NCI-H2196 treated with DMSO at 0.1 percent for 48 hours (cell line): Measurements from ENCODE around the gene NHLRC3.
"Not testable (repeated sequence)": the region's sequence is repeated elsewhere in the genome, so short reads cannot be mapped to it uniquely, and the experiment has no call there.

Experiments used
- DNase-seq: peaks from one replicate; lab custom pipeline; 2025; ENCODE audit not compliant: unreplicated experiment; lab: John Stamatoyannopoulos, UW

NHLRC3 gene

GRCh38 chr13:39037880-39038568, at the start of gene NHLRC3, which contains the start of gene PROSER1:
Gene NHLRC3 (plus strand): TSS chr13:39038456. CDS start chr13:39038640, 184 bp downstream.
Gene PROSER1 (minus strand): TSS chr13:39038089. CDS start chr13:39037242, 847 bp downstream.
- DNase-seq, result peak; percentile 59

GRCh38 chr13:38990693-38991092, 47.6 kb upstream of the NHLRC3 start, which contains the start of gene STOML3:
Gene STOML3 (minus strand): TSS chr13:38990831. CDS start chr13:38990721, 110 bp downstream.
- DNase-seq, result no peak

GRCh38 chr13:38993381-38993780, 44.9 kb upstream of the NHLRC3 start:
- DNase-seq, result no peak

GRCh38 chr13:38998739-38999138, 39.5 kb upstream of the NHLRC3 start:
- no peak for DNase-seq

GRCh38 chr13:39006371-39007111, 31.7 kb upstream of the NHLRC3 start:
- not testable (repeated sequence) for DNase-seq

GRCh38 chr13:39012608-39013007, 25.6 kb upstream of the NHLRC3 start:
- DNase-seq, result no peak

GRCh38 chr13:39013462-39013861, 24.8 kb upstream of the NHLRC3 start:
- no peak for DNase-seq

GRCh38 chr13:39016087-39016486, 22.2 kb upstream of the NHLRC3 start:
- DNase-seq, result no peak

GRCh38 chr13:39016787-39017186, 21.5 kb upstream of the NHLRC3 start:
- peak; percentile 2 for DNase-seq

- DNase-seq, result no peak
Measured at GRCh38 chr13:39020853-39021462, 17.3 kb upstream of the NHLRC3 start.

GRCh38 chr13:39023316-39023715, 14.9 kb upstream of the NHLRC3 start:
- DNase-seq, result no peak

GRCh38 chr13:39023761-39024160, 14.5 kb upstream of the NHLRC3 start:
- no peak for DNase-seq

GRCh38 chr13:39025433-39025839, 12.8 kb upstream of the NHLRC3 start:
- DNase-seq, result no peak

GRCh38 chr13:39032150-39032549, 6.1 kb upstream of the NHLRC3 start:
- DNase-seq, result no peak

- DNase-seq, result no peak
Measured at GRCh38 chr13:39034085-39034484, 4.2 kb upstream of the NHLRC3 start.

- no peak for DNase-seq
Measured at GRCh38 chr13:39035204-39035603, 3.1 kb upstream of the NHLRC3 start.

GRCh38 chr13:39035799-39036198, 2.5 kb upstream of the NHLRC3 start:
- no peak for DNase-seq

- DNase-seq, result no peak
Measured at GRCh38 chr13:39036212-39036611, 2.0 kb upstream of the NHLRC3 start.

- DNase-seq, result peak; percentile 30
Measured at GRCh38 chr13:39037410-39037879, 811 bp upstream of the NHLRC3 start.

GRCh38 chr13:39038569-39039030, 344 bp downstream of the NHLRC3 start:
- no peak for DNase-seq

- no peak for DNase-seq
Measured at GRCh38 chr13:39039041-39039440, 785 bp downstream of the NHLRC3 start.

- DNase-seq, result no peak
Measured at GRCh38 chr13:39040206-39040605, 1.9 kb downstream of the NHLRC3 start.
